ENCODE results near the gene SURF1.

DNA sequence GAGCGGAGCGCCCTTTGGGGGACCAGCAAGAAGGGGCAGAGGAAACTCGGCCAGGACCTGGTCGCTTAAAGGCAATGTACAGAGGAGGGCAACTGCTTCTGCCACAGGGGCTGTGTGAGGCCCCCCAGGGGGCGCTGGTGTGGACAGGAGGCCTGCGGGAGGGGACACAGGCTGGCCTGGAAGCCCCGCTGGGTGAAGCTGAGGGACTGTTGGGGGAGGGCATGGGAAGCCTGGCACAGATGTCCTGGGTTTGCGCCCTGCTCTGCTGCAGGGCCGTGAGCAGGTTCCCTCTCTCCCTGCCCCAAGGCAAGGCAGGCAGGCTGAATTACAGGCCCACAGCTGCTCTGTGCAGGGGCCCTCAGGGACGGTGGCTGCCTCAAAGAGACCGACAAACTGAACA, 13.7 kb downstream of the SURF1 start:
- no peak for TF ChIP-seq POLR2AphosphoS5 (IDR thresholded peaks at IDR 0.05; ENCODE audit: low read depth, low read length)
- no peak for TF ChIP-seq SIN3A (IDR thresholded peaks at IDR 0.05; ENCODE audit: borderline replicate concordance, insufficient read depth, low read depth, low read length)
- TF ChIP-seq, protein P1, sequence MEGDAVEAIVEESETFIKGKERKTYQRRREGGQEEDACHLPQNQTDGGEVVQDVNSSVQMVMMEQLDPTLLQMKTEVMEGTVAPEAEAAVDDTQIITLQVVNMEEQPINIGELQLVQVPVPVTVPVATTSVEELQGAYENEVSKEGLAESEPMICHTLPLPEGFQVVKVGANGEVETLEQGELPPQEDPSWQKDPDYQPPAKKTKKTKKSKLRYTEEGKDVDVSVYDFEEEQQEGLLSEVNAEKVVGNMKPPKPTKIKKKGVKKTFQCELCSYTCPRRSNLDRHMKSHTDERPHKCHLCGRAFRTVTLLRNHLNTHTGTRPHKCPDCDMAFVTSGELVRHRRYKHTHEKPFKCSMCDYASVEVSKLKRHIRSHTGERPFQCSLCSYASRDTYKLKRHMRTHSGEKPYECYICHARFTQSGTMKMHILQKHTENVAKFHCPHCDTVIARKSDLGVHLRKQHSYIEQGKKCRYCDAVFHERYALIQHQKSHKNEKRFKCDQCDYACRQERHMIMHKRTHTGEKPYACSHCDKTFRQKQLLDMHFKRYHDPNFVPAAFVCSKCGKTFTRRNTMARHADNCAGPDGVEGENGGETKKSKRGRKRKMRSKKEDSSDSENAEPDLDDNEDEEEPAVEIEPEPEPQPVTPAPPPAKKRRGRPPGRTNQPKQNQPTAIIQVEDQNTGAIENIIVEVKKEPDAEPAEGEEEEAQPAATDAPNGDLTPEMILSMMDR (IDR thresholded peaks at IDR 0.05), result peak; percentile 44
